Jurkat, Clone E6-1 (cell line): ENCODE measurements around the gene DOCK4.

Experiments used
- DNase-seq: peaks from one replicate; pipeline ENCODE4 v3.0.0-alpha.2; 2011; ENCODE audit warnings: low read depth, low spot score
- H3K4me3 ChIP-seq: 2 replicates; pipeline ENCODE4 v1.5.1; 2011; ENCODE audit warnings: mild to moderate bottlenecking, low read length, control low read depth, moderate library complexity

The DOCK4 gene

GRCh38 chr7:112121318-112121717 is 84.9 kb downstream of the DOCK4 start:
- no peak for DNase-seq
- H3K4me3 ChIP-seq, result no peak overlapping the region

DNA sequence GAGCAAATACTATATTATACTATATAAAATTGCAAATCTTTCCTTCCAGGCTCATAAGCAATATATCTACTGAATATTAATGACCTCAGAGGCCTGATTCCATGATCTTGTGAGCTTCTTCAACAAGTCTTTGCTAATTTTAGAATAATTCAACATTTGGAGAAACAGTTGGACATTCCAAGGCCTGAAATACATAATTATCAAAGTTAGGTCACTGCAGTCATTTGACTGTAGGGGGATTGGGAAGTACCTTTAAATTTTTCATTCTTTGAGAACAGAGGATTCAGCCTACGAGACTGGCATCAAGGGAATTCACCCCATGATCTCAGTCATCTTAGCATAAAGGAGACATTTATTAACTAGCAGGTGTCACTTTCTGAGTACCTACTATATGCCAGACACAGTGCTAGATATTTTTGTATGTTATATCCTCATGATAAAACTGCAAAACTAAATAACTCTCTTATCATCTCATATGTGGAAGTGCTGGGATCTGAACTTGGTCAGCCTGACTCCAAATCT is 85.4 kb downstream of the DOCK4 start:
- DNase-seq, result no peak
- no peak overlapping the region for H3K4me3 ChIP-seq

GRCh38 chr7:112118581-112119566 is 87.3 kb downstream of the DOCK4 start:
- no peak for DNase-seq
- no peak overlapping the region for H3K4me3 ChIP-seq

- DNase-seq, result no peak
Observed at GRCh38 chr7:112116894-112117293, 89.3 kb downstream of the DOCK4 start.

DNA sequence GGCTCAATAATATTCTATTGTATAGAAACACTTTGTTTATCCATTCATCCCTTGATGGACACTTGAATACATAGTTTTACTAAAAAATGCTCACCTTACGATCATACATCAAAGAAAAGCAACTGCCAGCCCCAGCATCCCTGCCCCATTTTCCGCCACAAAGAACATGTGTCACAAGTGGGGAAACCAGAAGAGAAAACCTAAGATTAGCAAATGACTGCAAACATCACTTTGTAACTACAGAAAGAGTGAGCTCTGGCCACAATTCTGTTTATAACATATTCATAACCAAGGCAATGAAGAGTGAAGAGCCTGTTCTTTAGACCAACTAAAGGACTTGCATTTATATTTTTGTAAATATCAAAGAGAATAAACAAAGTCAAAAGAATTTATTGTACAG is 89.8 kb downstream of the DOCK4 start:
- H3K4me3 ChIP-seq, result no peak overlapping the region
- DNase-seq, result no peak

More at GRCh38 chr7:112116894-112117293, 89.3 kb downstream of the DOCK4 start:
- H3K4me3 ChIP-seq, result no peak overlapping the region

- DNase-seq, result no peak
- no peak overlapping the region for H3K4me3 ChIP-seq
Observed at GRCh38 chr7:112115880-112116279, 90.3 kb downstream of the DOCK4 start.

GRCh38 chr7:112113913-112114575 is 92.2 kb downstream of the DOCK4 start:
- no peak overlapping the region for H3K4me3 ChIP-seq
- no peak for DNase-seq

GRCh38 chr7:112112822-112113255 is 93.4 kb downstream of the DOCK4 start:
- DNase-seq, result no peak

DNA sequence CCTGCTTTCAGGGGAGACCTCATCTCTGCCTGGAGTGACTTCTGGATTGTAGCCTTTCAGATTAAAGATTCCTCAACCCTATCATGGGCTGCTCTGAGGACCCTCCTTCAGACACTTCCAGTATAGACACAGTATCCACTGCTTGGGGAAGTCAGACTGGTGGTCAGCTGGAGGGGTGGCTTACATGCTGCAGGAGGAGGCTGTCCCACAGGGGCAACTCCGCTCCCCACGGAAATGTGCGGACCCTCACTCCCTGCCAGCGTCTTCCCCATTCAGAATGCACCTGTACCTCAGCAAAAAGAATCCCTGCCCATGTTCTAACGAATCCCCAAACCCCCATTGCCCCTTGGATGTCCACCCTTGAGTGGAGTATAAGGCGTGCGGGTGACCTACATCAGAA is 95.5 kb downstream of the DOCK4 start:
- H3K4me3 ChIP-seq, result no peak overlapping the region
- no peak for DNase-seq

More at GRCh38 chr7:112112822-112113255, 93.4 kb downstream of the DOCK4 start:
- no peak overlapping the region for H3K4me3 ChIP-seq

DNA sequence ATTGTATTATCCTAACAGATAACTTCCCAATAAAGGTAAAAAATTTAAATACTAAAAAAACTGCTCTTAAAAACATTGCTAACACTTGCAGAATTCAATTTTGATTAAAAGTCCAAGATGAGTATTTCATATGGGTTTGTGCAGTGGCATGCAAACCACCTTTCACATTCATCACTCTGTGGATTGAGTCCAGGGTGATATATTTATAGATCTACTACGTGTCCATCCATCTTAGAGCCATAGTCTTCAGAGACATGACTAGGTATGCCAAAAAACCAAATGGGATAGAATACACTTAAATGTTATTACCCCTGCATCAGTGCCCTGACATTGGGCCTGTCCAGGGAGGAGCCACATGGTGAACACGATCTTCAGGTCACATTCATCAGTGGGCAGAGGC is 96.0 kb downstream of the DOCK4 start:
- DNase-seq, result no peak
- H3K4me3 ChIP-seq, result no peak overlapping the region

- DNase-seq, result no peak
- no peak overlapping the region for H3K4me3 ChIP-seq
Observed at GRCh38 chr7:112108981-112109380, 97.2 kb downstream of the DOCK4 start.

DNA sequence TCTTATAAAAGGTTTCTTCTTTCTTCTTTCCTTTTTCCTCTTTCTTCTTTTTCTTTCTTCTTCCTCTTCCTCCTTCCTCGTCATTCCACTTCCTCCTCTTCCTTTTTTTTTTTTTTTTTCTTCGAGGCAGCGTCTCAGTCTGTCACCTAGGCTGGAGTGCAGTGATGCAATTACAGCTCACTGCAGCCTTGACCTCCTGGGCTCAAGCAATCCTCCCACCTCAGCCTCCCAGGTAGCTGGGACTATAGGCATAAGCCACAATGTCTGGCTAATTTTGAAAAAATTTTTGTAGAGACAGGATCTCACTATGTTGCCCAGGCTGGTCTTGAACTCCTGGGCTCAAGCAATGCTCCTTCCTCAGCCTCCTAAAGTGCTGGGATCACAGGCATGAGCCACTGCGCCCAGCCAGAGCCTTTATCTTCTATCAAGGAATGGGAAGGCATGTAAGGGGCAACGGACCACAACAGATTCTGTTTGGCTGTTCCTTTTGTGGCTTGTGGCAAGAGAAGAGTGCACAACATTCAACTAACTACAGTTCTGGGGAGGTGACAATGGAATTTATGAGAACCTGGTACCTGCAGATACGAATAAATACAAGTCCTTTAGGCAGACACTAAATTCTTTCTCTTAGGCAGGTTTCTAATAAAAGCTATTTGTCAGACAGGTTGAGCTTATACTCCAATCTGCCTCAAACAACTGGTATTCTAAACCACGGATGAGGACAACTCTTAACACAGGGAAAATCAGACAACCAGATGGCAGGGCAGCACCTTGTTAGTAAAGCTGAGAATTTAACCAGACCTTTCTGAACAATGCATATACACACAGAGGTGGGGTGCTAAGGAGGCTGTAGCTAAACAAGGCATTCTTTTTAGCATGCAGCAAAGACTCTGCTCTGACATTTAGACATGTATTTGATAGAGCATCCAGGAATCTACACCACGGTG is 100.3 kb downstream of the DOCK4 start:
- no peak for DNase-seq
- H3K4me3 ChIP-seq, result no peak overlapping the region

- no peak for DNase-seq
Observed at GRCh38 chr7:112104120-112104519, 102.1 kb downstream of the DOCK4 start.

GRCh38 chr7:112103246-112103645 is 103.0 kb downstream of the DOCK4 start:
- no peak overlapping the region for H3K4me3 ChIP-seq
- DNase-seq, result no peak

More at GRCh38 chr7:112104120-112104519, 102.1 kb downstream of the DOCK4 start:
- no peak overlapping the region for H3K4me3 ChIP-seq

GRCh38 chr7:112101201-112101846 is 104.9 kb downstream of the DOCK4 start:
- DNase-seq, result no peak
- H3K4me3 ChIP-seq, result no peak overlapping the region

DNA sequence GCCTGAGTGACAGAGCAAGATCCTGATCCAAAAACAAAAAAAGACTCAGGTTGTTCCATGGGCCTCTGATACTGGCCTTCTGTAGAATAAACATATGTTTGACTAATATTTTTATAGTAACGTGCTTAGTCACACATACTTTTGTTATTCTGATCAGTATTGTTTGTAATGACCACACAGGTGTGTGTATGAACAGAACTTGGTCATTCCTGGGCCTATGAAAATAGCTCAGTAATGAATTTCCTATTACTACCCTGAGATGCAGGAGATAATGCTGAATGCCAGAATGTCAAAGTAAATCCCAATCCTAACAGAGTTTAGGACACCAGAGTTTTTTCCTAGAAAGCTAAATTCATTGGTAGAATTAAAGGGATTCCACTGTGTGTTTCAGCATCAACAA is 108.7 kb downstream of the DOCK4 start:
- no peak overlapping the region for H3K4me3 ChIP-seq
- DNase-seq, result no peak

DNA sequence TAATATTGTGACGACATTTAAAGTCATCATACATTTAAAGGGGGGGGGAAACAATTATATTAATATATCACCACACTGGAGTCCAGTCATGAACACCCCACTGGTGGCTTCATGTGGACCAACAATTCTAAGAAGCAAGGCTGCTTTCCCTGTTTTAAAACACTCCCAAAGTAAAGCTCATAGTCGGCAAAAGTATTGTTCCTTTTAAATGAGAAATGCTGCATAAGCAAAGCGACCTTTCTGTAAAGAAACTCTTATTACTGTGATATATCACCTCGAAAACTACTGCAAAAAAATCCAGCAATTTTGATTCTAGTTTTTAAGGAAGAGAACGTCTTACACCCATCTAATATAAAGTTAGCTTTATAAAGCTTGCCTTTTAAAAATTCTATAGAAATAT is 112.8 kb downstream of the DOCK4 start:
- DNase-seq, result no peak
- H3K4me3 ChIP-seq, result no peak overlapping the region

GRCh38 chr7:112092709-112093395 is 113.3 kb downstream of the DOCK4 start:
- H3K4me3 ChIP-seq, result no peak overlapping the region
- DNase-seq, result no peak
